GM10248 (cell line): ENCODE measurements around the gene KIF5B.
"Not testable (repeated sequence)": the region's sequence is repeated elsewhere in the genome, so short reads cannot be mapped to it uniquely, and the experiment has no call there.

Experiments
- CTCF ChIA-PET: fragments of 300-600 bp; sonication (Branson Sonifier 250); formaldehyde crosslinking; extraction: SDS; loops from one replicate; lab custom pipeline; 2021; ENCODE audit warnings: antibody characterized with exemption; lab: Yijun Ruan, JAX
- POLR2A ChIA-PET: fragments of 350-650 bp; sonication (Branson Sonifier 250); formaldehyde crosslinking; extraction: SDS; loops from one replicate; lab custom pipeline; 2020; ENCODE audit warnings: antibody characterized with exemption; lab: Yijun Ruan, JAX
- DNase-seq: peaks from one replicate; pipeline ENCODE4 v3.0.0; 2012; ENCODE audit errors: extremely low spot score
- TF ChIP-seq, protein P1 (sequence below): IDR thresholded peaks from 2 replicates; pipeline ENCODE4 v1.5.1; 2012; ENCODE audit warnings: mild to moderate bottlenecking, low read depth; ENCODE audit errors: extremely low read depth, missing control alignments, control extremely low read depth

Gene KIF5B

DNA sequence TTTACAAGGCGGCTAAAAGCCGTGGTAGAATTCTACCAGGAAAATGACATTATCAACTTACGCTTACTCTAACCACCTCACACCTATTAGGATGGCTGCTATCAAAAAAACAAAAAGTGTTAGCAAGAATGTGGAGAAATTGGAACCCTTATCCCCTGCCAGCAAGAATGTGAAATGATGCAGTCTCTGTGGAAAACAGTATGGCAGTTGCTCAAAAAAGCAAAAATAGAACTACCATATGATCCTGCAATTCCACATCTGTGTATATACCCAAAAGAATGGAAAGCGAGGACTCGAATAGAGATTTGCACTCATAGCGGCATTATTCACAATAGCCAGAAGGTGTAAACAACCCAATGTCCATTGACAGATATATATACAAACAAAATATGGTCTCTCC, 61.3 kb downstream of the KIF5B start:
- CTCF ChIA-PET, result no interaction called here
- DNase-seq, result no peak
- POLR2A ChIA-PET, result no interaction called here
- TF ChIP-seq, protein P1, sequence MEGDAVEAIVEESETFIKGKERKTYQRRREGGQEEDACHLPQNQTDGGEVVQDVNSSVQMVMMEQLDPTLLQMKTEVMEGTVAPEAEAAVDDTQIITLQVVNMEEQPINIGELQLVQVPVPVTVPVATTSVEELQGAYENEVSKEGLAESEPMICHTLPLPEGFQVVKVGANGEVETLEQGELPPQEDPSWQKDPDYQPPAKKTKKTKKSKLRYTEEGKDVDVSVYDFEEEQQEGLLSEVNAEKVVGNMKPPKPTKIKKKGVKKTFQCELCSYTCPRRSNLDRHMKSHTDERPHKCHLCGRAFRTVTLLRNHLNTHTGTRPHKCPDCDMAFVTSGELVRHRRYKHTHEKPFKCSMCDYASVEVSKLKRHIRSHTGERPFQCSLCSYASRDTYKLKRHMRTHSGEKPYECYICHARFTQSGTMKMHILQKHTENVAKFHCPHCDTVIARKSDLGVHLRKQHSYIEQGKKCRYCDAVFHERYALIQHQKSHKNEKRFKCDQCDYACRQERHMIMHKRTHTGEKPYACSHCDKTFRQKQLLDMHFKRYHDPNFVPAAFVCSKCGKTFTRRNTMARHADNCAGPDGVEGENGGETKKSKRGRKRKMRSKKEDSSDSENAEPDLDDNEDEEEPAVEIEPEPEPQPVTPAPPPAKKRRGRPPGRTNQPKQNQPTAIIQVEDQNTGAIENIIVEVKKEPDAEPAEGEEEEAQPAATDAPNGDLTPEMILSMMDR, result no peak

DNA sequence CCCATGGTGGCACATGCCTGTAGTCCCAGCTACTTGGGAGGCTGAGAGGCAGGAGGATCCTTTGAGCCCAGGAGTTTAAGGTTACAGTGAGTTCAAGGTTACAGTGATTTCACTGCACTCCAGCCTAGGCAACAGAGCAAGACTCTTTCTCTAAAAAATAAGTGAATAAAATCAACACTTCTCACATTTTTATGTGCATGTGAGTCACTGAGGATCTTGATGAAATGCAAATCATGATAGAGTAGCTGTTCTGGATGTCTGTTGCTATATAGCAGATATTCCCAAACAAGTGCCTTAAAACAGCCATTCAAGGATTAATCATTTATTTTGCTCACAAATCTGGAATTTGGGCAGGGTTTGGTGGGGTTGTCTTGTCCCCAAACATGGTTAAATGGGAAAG, 65.3 kb downstream of the KIF5B start:
- no peak for DNase-seq
- CTCF ChIA-PET, result interaction anchor here (1.1 to 2.1 kb wide), 3 partner anchors 8 to 25 kb away, joined by 3 to 9 read pairs (median 4); no protein-coding TSS in a partner anchor
- POLR2A ChIA-PET, result no interaction called here
- TF ChIP-seq, protein P1, result no peak

DNA sequence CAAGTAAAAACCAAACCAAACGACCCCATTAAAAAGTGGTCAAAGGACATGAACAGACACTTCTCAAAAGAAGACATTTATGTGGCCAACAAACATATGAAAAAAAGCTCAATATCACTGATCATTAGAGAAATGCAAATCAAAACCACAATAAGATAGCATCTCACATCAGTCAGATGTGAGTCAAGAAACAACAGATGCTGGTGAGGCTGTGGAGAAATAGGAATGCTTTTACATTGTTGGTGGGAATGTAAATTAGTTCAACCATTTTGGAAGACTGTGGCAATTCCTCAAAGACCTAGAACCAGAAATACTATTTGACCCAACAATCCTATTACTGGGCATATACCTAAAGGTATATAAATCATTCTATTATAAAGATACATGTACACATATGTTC, 68.4 kb downstream of the KIF5B start:
- DNase-seq, CTCF ChIA-PET, POLR2A ChIA-PET: not testable (repeated sequence)

DNA sequence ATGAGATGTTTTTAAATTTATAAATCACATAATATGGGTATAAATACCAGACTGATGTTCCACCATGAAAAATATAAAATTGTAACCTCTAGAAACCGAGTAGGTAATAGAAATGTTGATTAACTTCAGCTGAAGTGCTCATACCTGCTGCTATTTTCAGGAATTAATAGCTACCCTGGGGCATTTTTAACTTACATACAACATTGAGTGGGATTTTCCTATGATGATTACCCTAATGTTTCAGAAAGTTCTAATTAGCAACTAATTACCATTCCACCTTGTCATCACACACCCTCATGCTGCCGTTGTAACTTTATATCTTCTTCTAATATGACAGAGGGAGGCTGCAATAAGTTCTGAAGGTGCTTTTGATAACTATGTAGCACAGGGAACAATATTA, 74.1 kb downstream of the KIF5B start:
- TF ChIP-seq, protein P1, result no peak
- ChIA-PET POLR2A (no interaction called here), CTCF (interaction anchor here (0.7 to 1.1 kb wide), 2 partner anchors 24 to 28 kb away, joined by 3 to 4 read pairs; no protein-coding TSS in a partner anchor)
- DNase-seq, result no peak

DNA sequence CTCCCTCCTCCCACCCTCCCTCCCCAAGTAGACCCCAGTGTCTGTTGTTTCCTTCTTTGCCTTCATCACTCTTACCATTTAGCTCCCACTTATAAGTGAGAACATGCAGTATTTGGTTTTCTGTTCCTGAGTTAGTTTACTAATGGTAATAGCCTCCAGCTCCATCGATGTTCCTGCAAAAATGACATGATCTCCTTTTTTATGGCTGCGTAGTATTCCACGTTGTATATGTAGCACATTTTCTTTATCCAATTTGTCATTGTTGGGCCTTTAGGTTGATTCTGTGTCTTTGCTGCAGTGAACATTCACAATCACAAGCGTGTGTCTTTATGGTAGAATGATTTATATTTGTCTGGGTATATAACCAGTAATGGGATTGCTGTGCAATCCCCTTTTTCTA, 75.8 kb downstream of the KIF5B start:
- ChIA-PET CTCF (interaction anchor here (1.0 to 1.5 kb wide), 2 partner anchors 13 to 118 kb away, joined by 3 read pairs; no protein-coding TSS in a partner anchor), POLR2A (no interaction called here)
- TF ChIP-seq, protein P1, result no peak
- DNase-seq, result no peak

DNA sequence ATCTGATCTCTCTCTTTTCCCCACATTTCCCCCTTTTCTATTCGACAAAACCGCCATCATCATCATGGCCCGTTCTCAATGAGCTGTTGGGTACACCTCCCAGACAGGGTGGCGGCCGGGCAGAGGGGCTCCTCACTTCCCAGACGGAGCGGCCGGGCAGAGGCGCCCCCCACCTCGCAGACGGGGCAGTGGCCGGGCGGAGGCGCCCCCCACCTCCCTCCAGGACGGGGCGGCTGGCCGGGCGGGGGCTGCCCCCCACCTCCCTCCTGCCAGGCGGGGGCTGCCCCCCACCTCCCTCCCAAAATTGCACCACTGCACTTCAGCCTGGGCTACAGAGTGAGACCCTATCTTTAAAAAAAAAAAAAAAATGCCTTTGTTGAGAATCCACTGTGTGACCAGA, 77.2 kb downstream of the KIF5B start:
- DNase-seq, POLR2A ChIA-PET, CTCF ChIA-PET: not testable (repeated sequence)

DNA sequence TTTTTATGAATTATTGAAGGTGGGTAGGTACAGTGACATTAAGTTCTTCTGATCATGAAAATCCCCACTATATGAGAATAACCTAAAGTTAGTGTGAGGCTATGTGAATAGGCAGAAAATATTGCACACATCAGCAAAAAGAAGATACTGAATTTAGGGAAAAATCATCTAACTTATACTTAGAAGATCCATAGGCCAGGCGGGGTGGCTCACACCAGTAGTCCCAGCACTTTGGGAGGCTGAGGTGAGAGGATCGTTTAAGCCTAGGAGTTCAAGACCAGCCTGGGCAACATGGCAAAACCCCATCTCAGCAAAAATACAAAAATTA, 78.1 kb downstream of the KIF5B start:
- CTCF ChIA-PET, result interaction anchor here (1.0 kb wide), 1 partner anchor 68 kb away, joined by 3 read pairs; no protein-coding TSS in a partner anchor
- POLR2A ChIA-PET, result no interaction called here
- DNase-seq, result no peak
- TF ChIP-seq, protein P1, result no peak

DNA sequence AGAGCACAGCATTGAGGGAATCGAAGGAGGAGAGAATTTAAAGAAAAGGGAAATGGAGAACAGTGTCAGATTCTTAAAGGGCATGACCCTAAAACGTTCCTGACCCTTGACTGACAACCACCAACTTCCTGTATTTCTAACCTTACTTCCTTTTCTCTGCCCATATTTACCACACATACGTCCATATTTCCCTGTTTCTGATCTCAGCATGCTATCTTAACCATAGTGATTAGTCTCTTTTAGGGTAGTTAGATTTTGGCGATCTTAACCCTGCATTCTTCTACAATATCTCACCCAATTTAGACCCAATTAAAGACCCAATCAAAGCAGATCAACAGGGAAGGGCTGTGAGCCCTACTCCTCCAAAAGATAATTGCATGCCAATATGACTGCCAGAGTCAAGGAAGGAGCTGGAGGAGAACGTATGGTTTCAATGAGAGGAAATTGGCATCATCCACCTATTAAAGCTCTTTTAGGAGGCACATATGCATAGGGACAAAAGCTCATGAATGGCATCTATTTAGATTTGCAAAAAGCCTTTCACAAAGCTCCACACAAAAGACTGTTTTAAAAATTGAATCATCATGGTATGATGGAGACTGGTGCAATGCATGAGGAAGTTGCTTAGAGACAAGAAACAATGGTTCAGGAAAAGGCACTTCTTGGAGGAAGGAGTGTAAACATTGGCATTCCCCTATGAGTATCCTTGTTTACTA, 78.6 kb downstream of the KIF5B start:
- TF ChIP-seq, protein P1, result no peak
- POLR2A ChIA-PET, result no interaction called here
- CTCF ChIA-PET, result interaction anchor here (0.6 to 2.7 kb wide), 5 partner anchors 9 to 926 kb away, joined by 3 to 13 read pairs (median 3); no protein-coding TSS in a partner anchor
- no peak for DNase-seq
